ENCODE results near the gene CCDC85A. TPM values are rescaled to one million over a fixed set of nuclear protein-coding genes. Genes with fewer than 3 reads are reported as not detected.

Gene CCDC85A
- total RNA-seq, 1 experiment from 2014 or later, result 3.0 TPM

GRCh38 chr2:56390644-56391043 lies 206.9 kb downstream of the CCDC85A start:
- H3K27me3 Mint-ChIP-seq (ENCODE audit: unreplicated experiment), result no peaks in the 10 kb centered on the region
- CTCF ChIA-PET, result interaction anchor here (0.6 kb wide), 1 partner anchor 58 kb away, joined by 4 read pairs; no protein-coding TSS in a partner anchor
- H3K4me1 Mint-ChIP-seq (ENCODE audit: low read depth, unreplicated experiment), result no peaks in the 10 kb centered on the region
- intact Hi-C loops (cut with micrococcal nuclease; ENCODE audit: unreplicated experiment), result no loop called here
- no peak overlapping the region for H3K4me3 Mint-ChIP-seq (ENCODE audit: low read depth, unreplicated experiment)
- H3K36me3 Mint-ChIP-seq (ENCODE audit: insufficient read depth, unreplicated experiment), result no peaks in the 10 kb centered on the region
- no peak for TF ChIP-seq CTCF (IDR thresholded peaks at IDR 0.05; ENCODE audit: unreplicated experiment)
- H3K9me3 Mint-ChIP-seq (ENCODE audit: low read depth, unreplicated experiment), result no peaks in the 10 kb centered on the region
- BruUV-seq (replicated peaks), result no TSS peak
- DNase-seq, result no peak
- H3K27ac Mint-ChIP-seq (ENCODE audit: unreplicated experiment), result no peak overlapping the region

- no peaks in the 10 kb centered on the region for H3K4me1 Mint-ChIP-seq (ENCODE audit: low read depth, unreplicated experiment)
- no peak overlapping the region for H3K4me3 Mint-ChIP-seq (ENCODE audit: low read depth, unreplicated experiment)
- intact Hi-C loops (cut with micrococcal nuclease; ENCODE audit: unreplicated experiment), result no loop called here
- H3K9me3 Mint-ChIP-seq (ENCODE audit: low read depth, unreplicated experiment), result no peaks in the 10 kb centered on the region
- H3K36me3 Mint-ChIP-seq (ENCODE audit: insufficient read depth, unreplicated experiment), result no peaks in the 10 kb centered on the region
- BruUV-seq (replicated peaks), result no TSS peak
- TF ChIP-seq CTCF (IDR thresholded peaks at IDR 0.05; ENCODE audit: unreplicated experiment), result no peak
- no peak for DNase-seq
- H3K27me3 Mint-ChIP-seq (ENCODE audit: unreplicated experiment), result no peaks in the 10 kb centered on the region
- CTCF ChIA-PET, result no interaction called here
- no peak overlapping the region for H3K27ac Mint-ChIP-seq (ENCODE audit: unreplicated experiment)
Measured at GRCh38 chr2:56410140-56410539, 226.3 kb downstream of the CCDC85A start.

- H3K27me3 Mint-ChIP-seq (ENCODE audit: unreplicated experiment), result no peaks in the 10 kb centered on the region
- H3K4me1 Mint-ChIP-seq (ENCODE audit: low read depth, unreplicated experiment), result no peaks in the 10 kb centered on the region
- no peak overlapping the region for H3K4me3 Mint-ChIP-seq (ENCODE audit: low read depth, unreplicated experiment)
- BruUV-seq (replicated peaks), result no TSS peak
- H3K9me3 Mint-ChIP-seq (ENCODE audit: low read depth, unreplicated experiment), result peaks cover 2% of the 10 kb centered on the region
- CTCF ChIA-PET, result no interaction called here
- no peak for TF ChIP-seq CTCF (IDR thresholded peaks at IDR 0.05; ENCODE audit: unreplicated experiment)
- intact Hi-C loops (cut with micrococcal nuclease; ENCODE audit: unreplicated experiment), result no loop called here
- no peak for DNase-seq
- no peak overlapping the region for H3K27ac Mint-ChIP-seq (ENCODE audit: unreplicated experiment)
- no peaks in the 10 kb centered on the region for H3K36me3 Mint-ChIP-seq (ENCODE audit: insufficient read depth, unreplicated experiment)
Measured at GRCh38 chr2:56416500-56417176, 232.8 kb downstream of the CCDC85A start.
